Neuron (in vitro differentiated cells): Measurements from ENCODE around the gene SPRYD4.
"Not testable (repeated sequence)": the region's sequence is repeated elsewhere in the genome, so short reads cannot be mapped to it uniquely, and the experiment has no call there.

Experiments
- H2AFZ ChIP-seq: one replicate; pipeline ENCODE4 v1.6.1; 2013; ENCODE audit warnings: low read depth, mild to moderate bottlenecking, inconsistent platforms, low read length, moderate library complexity
- H3K27me3 ChIP-seq: one replicate; pipeline ENCODE4 v1.6.1; 2013; ENCODE audit warnings: low read length; ENCODE audit not compliant: insufficient read depth
- H3K36me3 ChIP-seq: one replicate; pipeline ENCODE4 v1.6.1; 2013; ENCODE audit warnings: low read length; ENCODE audit not compliant: insufficient read depth
- H3K4me1 ChIP-seq: one replicate; pipeline ENCODE4 v1.6.1; 2013; ENCODE audit warnings: low read length; ENCODE audit not compliant: insufficient read depth
- H3K4me3 ChIP-seq: 2 replicates; pipeline ENCODE4 v1.5.1; 2013; ENCODE audit warnings: mild to moderate bottlenecking, low read length, moderate library complexity
- H3K9me3 ChIP-seq: one replicate; pipeline ENCODE4 v1.6.1; 2013; ENCODE audit warnings: low read length

The SPRYD4 gene

GRCh38 chr12:56487448-56488040, 19.2 kb downstream of the SPRYD4 start:
- no peaks in the 10 kb centered on the region for H3K27me3 ChIP-seq
- no peaks in the 10 kb centered on the region for H3K4me1 ChIP-seq
- H3K36me3 ChIP-seq = peaks cover 8% of the 10 kb centered on the region
- H3K9me3 ChIP-seq = peaks cover 9% of the 10 kb centered on the region
- no peak overlapping the region for H3K4me3 ChIP-seq
- H2AFZ ChIP-seq = no peak overlapping the region

DNA sequence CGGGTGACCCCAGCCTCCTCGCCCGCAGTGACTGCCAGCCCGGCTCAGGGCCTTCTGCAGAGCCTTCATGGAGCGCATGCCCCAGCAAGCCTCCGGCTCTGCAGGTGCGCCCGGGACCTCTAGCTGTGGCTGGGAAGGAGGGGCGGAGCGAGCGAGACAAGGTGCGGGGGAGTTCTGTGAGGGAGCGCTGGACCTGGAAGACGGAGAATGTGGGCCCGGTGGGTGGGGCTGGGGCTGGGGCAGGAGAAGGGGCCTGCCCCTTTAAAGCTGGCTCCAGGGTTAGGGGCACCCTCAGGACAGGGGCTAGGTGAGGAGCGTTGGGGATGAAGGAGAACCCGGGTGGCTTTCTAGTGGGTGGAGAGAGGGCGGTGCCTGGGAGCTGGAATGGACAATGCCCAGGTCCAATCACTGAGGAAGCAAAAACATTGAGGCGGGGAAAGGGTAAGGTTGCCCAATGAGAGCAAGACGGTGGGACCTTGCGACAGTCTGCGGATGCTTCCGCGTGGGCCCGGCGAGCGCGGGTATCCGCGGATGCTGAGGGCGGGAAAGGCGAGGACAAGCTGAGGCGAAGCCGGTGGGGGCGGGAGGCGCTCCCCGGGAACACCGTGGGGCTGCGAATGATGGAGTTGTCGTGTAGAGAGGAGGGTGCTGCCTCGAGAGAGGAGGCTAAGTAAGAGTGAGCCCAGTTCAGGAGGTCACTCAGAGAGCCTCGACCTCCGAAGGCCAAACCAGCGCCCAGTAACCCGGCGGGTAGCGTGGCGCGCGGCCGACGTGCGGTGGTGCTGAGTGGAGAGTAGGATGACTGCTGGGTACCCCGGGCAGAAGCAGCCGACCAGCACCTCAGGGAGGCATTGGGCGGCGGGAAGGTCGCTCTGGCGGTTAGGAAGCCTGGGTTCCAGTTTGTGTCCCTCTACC, 19.9 kb downstream of the SPRYD4 start, which contains the start of gene GLS2:
GLS2 (minus strand) TSS at position 121 of the 915 bp plus-strand sequence; CDS start at position 78, 43 bp downstream.
- Histone ChIP-seq H3K9me3 (peaks cover 9% of the 10 kb centered on the region), H3K4me3 (no peak within 1 kb of the TSS), H3K4me1 (no peaks in the 10 kb centered on the region), H3K27me3 (no peaks in the 10 kb centered on the region), H3K36me3 (peaks cover 8% of the 10 kb centered on the region), H2AFZ (no peak within 1 kb of the TSS)

GRCh38 chr12:56490360-56490759, 22.0 kb downstream of the SPRYD4 start:
- H3K9me3 ChIP-seq = peaks cover 13% of the 10 kb centered on the region
- H2AFZ ChIP-seq = no peak overlapping the region
- no peaks in the 10 kb centered on the region for H3K27me3 ChIP-seq
- no peak overlapping the region for H3K4me3 ChIP-seq
- peaks cover 8% of the 10 kb centered on the region for H3K36me3 ChIP-seq
- H3K4me1 ChIP-seq = no peaks in the 10 kb centered on the region

- not testable (repeated sequence) for H3K27me3 ChIP-seq
Observed at GRCh38 chr12:56493409-56494105, 25.2 kb downstream of the SPRYD4 start.

DNA sequence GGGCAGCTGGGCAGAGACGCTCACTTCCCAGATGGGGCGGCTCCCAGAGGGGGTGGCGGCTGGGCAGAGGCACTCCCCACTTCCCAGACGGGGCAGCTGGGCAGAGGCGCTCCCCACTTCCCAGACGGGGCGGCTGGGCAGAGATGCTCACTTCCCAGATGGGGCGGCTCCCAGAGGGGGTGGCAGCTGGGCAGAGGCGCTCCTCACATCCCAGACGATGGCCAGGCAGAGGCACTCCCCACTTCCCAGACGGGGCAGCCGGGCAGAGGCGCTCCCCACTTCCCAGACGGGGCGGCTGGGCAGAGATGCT, 25.7 kb downstream of the SPRYD4 start:
- H2AFZ ChIP-seq, H3K9me3 ChIP-seq, H3K4me3 ChIP-seq, H3K36me3 ChIP-seq, H3K27me3 ChIP-seq: not testable (repeated sequence)
- peaks cover 11% of the 10 kb centered on the region for H3K4me1 ChIP-seq

More at GRCh38 chr12:56493409-56494105, 25.2 kb downstream of the SPRYD4 start:
- H3K4me1 ChIP-seq, H3K9me3 ChIP-seq, H3K4me3 ChIP-seq, H3K36me3 ChIP-seq, H2AFZ ChIP-seq: not testable (repeated sequence)

GRCh38 chr12:56494481-56494880, 26.1 kb downstream of the SPRYD4 start:
- not testable (repeated sequence) for H3K27me3 ChIP-seq, H2AFZ ChIP-seq, H3K4me3 ChIP-seq, H3K9me3 ChIP-seq, H3K36me3 ChIP-seq
- H3K4me1 ChIP-seq = peaks cover 11% of the 10 kb centered on the region

- H3K4me1 ChIP-seq = peaks cover 11% of the 10 kb centered on the region
- not testable (repeated sequence) for H2AFZ ChIP-seq, H3K36me3 ChIP-seq, H3K4me3 ChIP-seq, H3K27me3 ChIP-seq, H3K9me3 ChIP-seq
Observed at GRCh38 chr12:56496704-56497103, 28.3 kb downstream of the SPRYD4 start.

- not testable (repeated sequence) for H3K9me3 ChIP-seq, H3K4me3 ChIP-seq, H2AFZ ChIP-seq, H3K27me3 ChIP-seq, H3K36me3 ChIP-seq
- peaks cover 11% of the 10 kb centered on the region for H3K4me1 ChIP-seq
Observed at GRCh38 chr12:56498126-56498902, 29.9 kb downstream of the SPRYD4 start.

DNA sequence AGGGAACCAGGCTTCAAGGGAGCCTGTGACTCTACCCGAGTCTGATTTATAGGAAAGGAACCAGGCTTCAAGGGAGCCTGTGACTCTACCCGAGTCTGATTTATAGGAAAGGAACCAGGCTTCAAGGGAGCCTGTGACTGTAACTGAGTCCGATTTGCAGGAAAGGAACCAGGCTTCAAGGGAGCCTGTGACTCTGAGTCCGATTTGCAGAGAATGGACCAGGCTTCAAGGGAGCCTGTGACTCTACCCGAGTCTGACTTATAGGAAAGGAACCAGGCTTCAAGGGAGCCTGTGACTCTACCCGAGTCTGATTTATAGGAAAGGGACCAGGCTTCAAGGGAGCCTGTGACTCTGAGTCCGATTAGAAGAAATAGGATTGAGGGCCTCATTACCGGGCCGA, 31.1 kb downstream of the SPRYD4 start:
- not testable (repeated sequence) for H3K27me3 ChIP-seq, H2AFZ ChIP-seq, H3K4me3 ChIP-seq, H3K9me3 ChIP-seq, H3K36me3 ChIP-seq
- H3K4me1 ChIP-seq = peaks cover 11% of the 10 kb centered on the region

- H3K9me3 ChIP-seq, H2AFZ ChIP-seq, H3K36me3 ChIP-seq, H3K27me3 ChIP-seq, H3K4me3 ChIP-seq: not testable (repeated sequence)
- H3K4me1 ChIP-seq = peaks cover 11% of the 10 kb centered on the region
Observed at GRCh38 chr12:56499879-56500278, 31.5 kb downstream of the SPRYD4 start.

DNA sequence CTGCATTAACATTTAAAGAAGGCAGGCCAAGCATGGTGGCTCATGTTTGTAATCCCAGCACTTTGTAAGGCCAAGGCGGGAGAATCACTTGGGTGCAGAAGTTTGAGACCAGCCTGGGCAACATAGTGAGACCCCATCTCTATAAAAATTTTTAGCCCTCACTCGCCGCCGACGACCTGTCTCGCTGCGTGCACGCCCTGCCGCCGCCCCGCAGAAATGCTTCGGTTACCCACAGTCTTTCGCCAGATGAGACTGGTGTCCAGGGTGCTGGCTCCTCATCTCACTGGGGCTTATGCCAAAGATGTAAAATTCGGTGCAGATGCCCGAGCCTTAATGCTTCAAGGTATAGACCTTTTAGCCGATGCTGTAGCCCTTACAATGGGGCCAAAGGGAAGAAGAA, 42.4 kb downstream of the SPRYD4 start:
- no peaks in the 10 kb centered on the region for H3K27me3 ChIP-seq
- H3K36me3 ChIP-seq = no peaks in the 10 kb centered on the region
- no peaks in the 10 kb centered on the region for H3K9me3 ChIP-seq
- no peaks in the 10 kb centered on the region for H3K4me1 ChIP-seq
- H2AFZ ChIP-seq = no peak overlapping the region
- H3K4me3 ChIP-seq = no peak overlapping the region

DNA sequence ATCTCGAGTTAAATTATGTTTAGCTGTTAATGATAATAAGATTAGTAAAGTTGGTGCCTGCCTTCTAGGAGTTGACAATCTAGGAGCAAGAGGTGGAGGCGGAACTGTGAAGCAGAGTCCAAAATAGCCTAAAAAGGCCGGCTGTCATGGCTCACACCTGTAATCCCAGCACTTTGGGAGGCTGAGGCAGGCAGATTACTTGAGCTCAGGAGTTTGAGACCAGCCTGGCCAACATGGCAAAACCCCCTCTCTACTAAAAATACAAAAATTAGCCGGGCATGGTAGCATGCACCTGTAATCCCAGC, 45.6 kb downstream of the SPRYD4 start:
- not testable (repeated sequence) for H3K9me3 ChIP-seq, H3K4me1 ChIP-seq, H3K27me3 ChIP-seq, H3K36me3 ChIP-seq, H3K4me3 ChIP-seq, H2AFZ ChIP-seq

GRCh38 chr12:56517854-56518253, 49.5 kb downstream of the SPRYD4 start:
- H3K4me1 ChIP-seq = peaks cover 2% of the 10 kb centered on the region
- no peaks in the 10 kb centered on the region for H3K36me3 ChIP-seq
- no peaks in the 10 kb centered on the region for H3K27me3 ChIP-seq
- no peak overlapping the region for H3K4me3 ChIP-seq
- no peaks in the 10 kb centered on the region for H3K9me3 ChIP-seq
- H2AFZ ChIP-seq = no peak overlapping the region
